ENCODE data around the gene CYTL1. TPM values are rescaled to one million over a fixed set of nuclear protein-coding genes. Genes with fewer than 3 reads are reported as not detected.

CYTL1 gene
- total RNA-seq, 1 experiment from 2014 or later = 3.2 TPM

GRCh38 chr4:5066101-5066500, 46.8 kb upstream of the CYTL1 start:
- CTCF ChIA-PET = no interaction called here
- Mint-ChIP-seq H3K36me3 (peaks cover 12% of the 10 kb centered on the region), H3K27me3 (ENCODE audit: low read depth) (peaks cover 7% of the 10 kb centered on the region), H3K9me3 (peaks cover 27% of the 10 kb centered on the region), H3K4me3 (no peak overlapping the region), H3K4me1 (peaks cover 6% of the 10 kb centered on the region), H3K27ac (no peak overlapping the region)
- ATAC-seq = no peak
- DNase-seq (ENCODE audit: low spot score) = no peak
- TF ChIP-seq FOXP1 (CRISPR knock-in tag; IDR thresholded peaks at IDR 0.05; ENCODE audit: borderline replicate concordance) = no peak
- no peak for TF ChIP-seq SP1 (CRISPR knock-in tag; conservative IDR thresholded peaks at IDR 0.05)
- TF ChIP-seq ZNF138 (CRISPR knock-in tag; conservative IDR thresholded peaks at IDR 0.05) = no peak
- TF ChIP-seq NR1H2 (CRISPR knock-in tag; IDR thresholded peaks at IDR 0.05) = no peak
- TF ChIP-seq MYBL2 (CRISPR knock-in tag; IDR thresholded peaks at IDR 0.05) = no peak
- no peak for TF ChIP-seq ZBTB43 (CRISPR knock-in tag; IDR thresholded peaks at IDR 0.05)
- POLR2A ChIA-PET = no interaction called here

GRCh38 chr4:5055411-5055810, 36.2 kb upstream of the CYTL1 start:
- no peak for DNase-seq (ENCODE audit: low spot score)
- peaks cover 7% of the 10 kb centered on the region; the same call in 1 of the 2 replicates for H3K4me1 Mint-ChIP-seq
- ChIA-PET POLR2A (no interaction called here), CTCF (no interaction called here)
- no peak overlapping the region for H3K27ac Mint-ChIP-seq
- H3K27me3 Mint-ChIP-seq (ENCODE audit: low read depth) = peaks cover 62% of the 10 kb centered on the region
- no peaks in the 10 kb centered on the region; the same call in 1 of the 2 replicates for H3K36me3 Mint-ChIP-seq
- TF ChIP-seq SMAD4 (CRISPR knock-in tag; IDR thresholded peaks at IDR 0.05) (no peak), ERG (CRISPR knock-in tag; IDR thresholded peaks at IDR 0.05) (no peak)
- peaks cover 2% of the 10 kb centered on the region; the same call in 1 of the 2 replicates for H3K9me3 Mint-ChIP-seq
- no peak overlapping the region for H3K4me3 Mint-ChIP-seq
- ATAC-seq = no peak

- ChIA-PET CTCF (no interaction called here), POLR2A (no interaction called here)
- TF ChIP-seq PRDM15 (CRISPR knock-in tag; IDR thresholded peaks at IDR 0.05) (no peak), GABPB1 (CRISPR knock-in tag; IDR thresholded peaks at IDR 0.05) (no peak), NR1H2 (CRISPR knock-in tag; IDR thresholded peaks at IDR 0.05) (no peak), CREB1 (CRISPR knock-in tag; IDR thresholded peaks at IDR 0.05) (no peak), MYBL2 (CRISPR knock-in tag; IDR thresholded peaks at IDR 0.05) (no peak), IRF1 (CRISPR knock-in tag; IDR thresholded peaks at IDR 0.05) (no peak), FOXJ3 (CRISPR knock-in tag; IDR thresholded peaks at IDR 0.05; ENCODE audit: borderline replicate concordance) (no peak), TEAD1 (CRISPR knock-in tag; IDR thresholded peaks at IDR 0.05) (no peak), E2F1 (CRISPR knock-in tag; IDR thresholded peaks at IDR 0.05) (no peak), SMAD4 (CRISPR knock-in tag; IDR thresholded peaks at IDR 0.05) (no peak), ATF3 (CRISPR knock-in tag; conservative IDR thresholded peaks at IDR 0.05) (no peak), SMAD3 (CRISPR knock-in tag; IDR thresholded peaks at IDR 0.05; ENCODE audit: borderline replicate concordance) (no peak)
- H3K4me3 Mint-ChIP-seq = no peak overlapping the region
- H3K4me1 Mint-ChIP-seq = peaks cover 7% of the 10 kb centered on the region; the same call in 1 of the 2 replicates
- no peaks in the 10 kb centered on the region; the same call in 1 of the 2 replicates for H3K9me3 Mint-ChIP-seq
- ATAC-seq (no peak), DNase-seq (ENCODE audit: low spot score) (no peak)
- no peaks in the 10 kb centered on the region; the same call in 1 of the 2 replicates for H3K36me3 Mint-ChIP-seq
- H3K27me3 Mint-ChIP-seq (ENCODE audit: low read depth) = peaks cover 68% of the 10 kb centered on the region
- no peak overlapping the region for H3K27ac Mint-ChIP-seq
These were observed 35.3 kb upstream of the CYTL1 start for GRCh38 chr4:5054532-5054931.

Measured in WTC11 (cell line).